GM21423 (cell line): ENCODE results near the gene SLC22A12.

Experiments
- ATAC-seq: cut with Tn5 transposase; IDR thresholded peaks from one replicate; pipeline ENCODE4 v1.9.1; 2021; ENCODE audit warnings: mild to moderate bottlenecking, moderate library complexity; ENCODE audit not compliant: unreplicated experiment

SLC22A12 gene

GRCh38 chr11:64602466-64603070, 11.5 kb downstream of the SLC22A12 start:
- ATAC-seq, result no peak

- no peak for ATAC-seq
Observed at GRCh38 chr11:64603411-64604110, 12.5 kb downstream of the SLC22A12 start.

- ATAC-seq, result no peak
Observed at GRCh38 chr11:64604458-64605243, 13.6 kb downstream of the SLC22A12 start.

- no peak for ATAC-seq
Observed at GRCh38 chr11:64605244-64605560, 14.2 kb downstream of the SLC22A12 start.

- ATAC-seq, result no peak
Observed at GRCh38 chr11:64605656-64606585, 14.9 kb downstream of the SLC22A12 start.

GRCh38 chr11:64606796-64607380, 15.9 kb downstream of the SLC22A12 start:
- ATAC-seq, result no peak

- ATAC-seq, result no peak
Observed at GRCh38 chr11:64607381-64607985, 16.5 kb downstream of the SLC22A12 start.

- no peak for ATAC-seq
Observed at GRCh38 chr11:64608046-64608445, 17.0 kb downstream of the SLC22A12 start.

GRCh38 chr11:64608636-64609035, 17.6 kb downstream of the SLC22A12 start:
- no peak for ATAC-seq

- ATAC-seq, result no peak
Observed at GRCh38 chr11:64609436-64610047, 18.5 kb downstream of the SLC22A12 start.

- ATAC-seq, result no peak
Observed at GRCh38 chr11:64610596-64610995, 19.6 kb downstream of the SLC22A12 start.

GRCh38 chr11:64611176-64611575, 20.2 kb downstream of the SLC22A12 start:
- no peak for ATAC-seq

- ATAC-seq, result no peak
Observed at GRCh38 chr11:64611869-64612646, 21.0 kb downstream of the SLC22A12 start.

GRCh38 chr11:64613648-64614047, 22.6 kb downstream of the SLC22A12 start:
- no peak for ATAC-seq

- no peak for ATAC-seq
Observed at GRCh38 chr11:64614917-64615316, 23.9 kb downstream of the SLC22A12 start.

- no peak for ATAC-seq
Observed at GRCh38 chr11:64616817-64617216, 25.8 kb downstream of the SLC22A12 start.

GRCh38 chr11:64619196-64619595, 28.2 kb downstream of the SLC22A12 start:
- ATAC-seq, result no peak

- ATAC-seq, result no peak
Observed at GRCh38 chr11:64619811-64620380, 28.9 kb downstream of the SLC22A12 start.
